H1 (cell line): ENCODE measurements around the gene SHLD2. TPM values are rescaled to one million over a fixed set of nuclear protein-coding genes. Genes with fewer than 3 reads are reported as not detected.

Experiments used
- CTCF ChIA-PET: fragments of 300-600 bp; sonication (Branson Sonifier 250); formaldehyde crosslinking; loops from one replicate; lab custom pipeline; 2021; ENCODE audit not compliant: partially characterized antibody; lab: Charles Lee
- POLR2A ChIA-PET: fragments of 300-600 bp; sonication (Branson Sonifier 250); formaldehyde crosslinking; loops from one replicate; lab custom pipeline; 2021; ENCODE audit warnings: inconsistent platforms; ENCODE audit not compliant: partially characterized antibody; lab: Charles Lee
- DNase-seq, 2 experiments: peaks; one replicate each; pipeline versions ENCODE4 v3.0.0 to v3.0.0-alpha.2; 2010 to 2022; ENCODE audit warnings: low spot score in 2 of 2, low read depth in 1 of 2, mixed read lengths in 1 of 2
- FAIRE-seq: peaks from 2 replicates; lab custom pipeline; 2011; peaks lifted over from hg19 to GRCh38; lab: Jason Lieb, UNC
- H2AFZ ChIP-seq: 2 replicates; pipeline ENCODE4 v1.8.1; 2012; ENCODE audit warnings: low read length, inconsistent platforms
- H2AK5ac ChIP-seq: 2 replicates; pipeline ENCODE4 v1.6.1; 2013; ENCODE audit warnings: low read depth, low read length
- H2BK120ac ChIP-seq: replicated peaks from 2 replicates; pipeline ENCODE3; 2013; ENCODE audit warnings: low read depth, low read length, inconsistent platforms
- H2BK12ac ChIP-seq: 2 replicates; pipeline ENCODE4 v1.6.1; 2013; ENCODE audit warnings: low read depth, low read length
- H2BK15ac ChIP-seq: 2 replicates; pipeline ENCODE4 v1.6.1; 2013; ENCODE audit warnings: low read length
- H2BK20ac ChIP-seq: 2 replicates; pipeline ENCODE4 v1.6.1; 2013; ENCODE audit warnings: low read length
- H2BK5ac ChIP-seq: 2 replicates; pipeline ENCODE4 v1.6.1; 2013; ENCODE audit warnings: low read depth, low read length
- H3K14ac ChIP-seq: 2 replicates; pipeline ENCODE4 v1.6.1; 2013; ENCODE audit warnings: inconsistent platforms; ENCODE audit not compliant: insufficient read length
- H3K18ac ChIP-seq: 2 replicates; pipeline ENCODE4 v1.6.1; 2013; ENCODE audit warnings: low read length; ENCODE audit errors: extremely low read depth
- H3K23ac ChIP-seq: 2 replicates; pipeline ENCODE4 v1.6.1; 2013; ENCODE audit warnings: inconsistent platforms; ENCODE audit not compliant: insufficient read length
- H3K23me2 ChIP-seq: 2 replicates; pipeline ENCODE4 v1.6.1; 2013; ENCODE audit warnings: low read depth, low read length
- H3K27ac ChIP-seq: 2 replicates; pipeline ENCODE4 v1.6.1; 2011; ENCODE audit warnings: low read depth, low read length, inconsistent platforms
- H3K27me3 ChIP-seq, 4 experiments: replicated peaks in 1 of 4; 1 replicate in 1 of 4; 2 replicates in 3 of 4; pipeline versions ENCODE4 v1.6.1 to v1.8.1; 2011 to 2013; ENCODE audit warnings: low read length in 3 of 4, mild to moderate bottlenecking in 3 of 4, inconsistent platforms in 2 of 4, mixed read lengths in 2 of 4, moderate library complexity in 1 of 4; ENCODE audit not compliant: control insufficient read depth in 3 of 4, insufficient read depth in 3 of 4; ENCODE audit errors: extremely low read depth in 1 of 4
- H3K36me3 ChIP-seq, 4 experiments: 2 replicates each; pipeline versions ENCODE4 v1.6.1 to v1.8.1; 2011 to 2013; ENCODE audit warnings: mild to moderate bottlenecking in 4 of 4, low read length in 3 of 4, moderate library complexity in 2 of 4, control low read depth in 1 of 4, inconsistent platforms in 1 of 4; ENCODE audit not compliant: insufficient read depth in 4 of 4, control insufficient read depth in 2 of 4
- H3K4ac ChIP-seq: replicated peaks from 2 replicates; pipeline ENCODE3; 2013; ENCODE audit warnings: low read length, low read depth, mixed read lengths, inconsistent platforms; ENCODE audit not compliant: insufficient read length
- H3K4me1 ChIP-seq, 4 experiments: replicated peaks in 1 of 4; 1 replicate in 1 of 4; 2 replicates in 3 of 4; pipeline versions ENCODE4 v1.6.1 to v1.8.1; 2011 to 2013; ENCODE audit warnings: low read length in 3 of 4, inconsistent platforms in 2 of 4, mixed read lengths in 1 of 4; ENCODE audit not compliant: insufficient read depth in 4 of 4, control insufficient read depth in 3 of 4
- H3K4me2 ChIP-seq, 2 experiments: 2 replicates each; pipeline versions ENCODE4 v1.6.1 to v1.8.1; 2011 to 2013; ENCODE audit warnings: low read depth in 2 of 2, low read length in 2 of 2, control low read depth in 1 of 2, inconsistent platforms in 1 of 2, mild to moderate bottlenecking in 1 of 2; ENCODE audit not compliant: insufficient read depth in 1 of 2
- H3K4me3 ChIP-seq, 4 experiments: fragments of 200-600, 300-600 bp in 1 of 4; sonication (generic), shearing (Covaris generic), sonication (Bioruptor Twin) in 1 of 4; 2 replicates each; pipeline versions ENCODE4 v1.5.1 to v1.8.1; 2011 to 2016; ENCODE audit warnings: low read length in 4 of 4, low read depth in 3 of 4, control low read depth in 2 of 4, inconsistent platforms in 2 of 4, mild to moderate bottlenecking in 2 of 4, mixed read lengths in 1 of 4, moderate library complexity in 1 of 4; ENCODE audit not compliant: insufficient read depth in 2 of 4; ENCODE audit errors: extremely low read depth in 1 of 4
- H3K56ac ChIP-seq: replicated peaks from 2 replicates; pipeline ENCODE3; 2013; ENCODE audit warnings: low read depth, mild to moderate bottlenecking, mixed read lengths, low read length, inconsistent platforms; ENCODE audit not compliant: insufficient read length
- H3K79me1 ChIP-seq: 2 replicates; pipeline ENCODE4 v1.6.1; 2013; ENCODE audit warnings: low read depth, low read length, control low read depth
- H3K79me2 ChIP-seq, 2 experiments: 2 replicates each; pipeline versions ENCODE4 v1.6.1 to v1.8.1; 2012 to 2013; ENCODE audit warnings: low read length in 2 of 2, mild to moderate bottlenecking in 2 of 2, inconsistent platforms in 1 of 2; ENCODE audit not compliant: insufficient read depth in 2 of 2, control insufficient read depth in 1 of 2
- H3K9ac ChIP-seq, 4 experiments: replicated peaks in 1 of 4; 1 replicate in 1 of 4; 2 replicates in 3 of 4; pipeline versions ENCODE4 v1.6.1 to v1.8.1; 2011 to 2013; ENCODE audit warnings: low read depth in 3 of 4, low read length in 3 of 4, control low read depth in 2 of 4, mild to moderate bottlenecking in 2 of 4, moderate library complexity in 2 of 4, inconsistent platforms in 1 of 4; ENCODE audit errors: extremely low read depth in 1 of 4
- H3K9me3 ChIP-seq, 2 experiments: 2 replicates each; pipeline versions ENCODE4 v1.6.1 to v1.8.1; 2012 to 2013; ENCODE audit warnings: mild to moderate bottlenecking in 2 of 2, moderate library complexity in 2 of 2, control low read depth in 1 of 2, inconsistent platforms in 1 of 2, low read depth in 1 of 2, low read length in 1 of 2, mixed read lengths in 1 of 2; ENCODE audit not compliant: insufficient read depth in 2 of 2
- H4K20me1 ChIP-seq, 2 experiments: replicated peaks in 1 of 2; 2 replicates each; pipeline versions ENCODE3 to v1.8.1; 2011 to 2013; ENCODE audit warnings: inconsistent platforms in 2 of 2, low read length in 2 of 2, mild to moderate bottlenecking in 1 of 2; ENCODE audit not compliant: insufficient read depth in 2 of 2, control insufficient read depth in 1 of 2
- H4K5ac ChIP-seq: 2 replicates; pipeline ENCODE4 v1.6.1; 2013; ENCODE audit warnings: low read length, low read depth, mixed read lengths, inconsistent platforms; ENCODE audit not compliant: insufficient read length
- H4K8ac ChIP-seq: 2 replicates; pipeline ENCODE4 v1.8.0; 2013; ENCODE audit warnings: mild to moderate bottlenecking, moderate library complexity, low read length, inconsistent platforms; ENCODE audit not compliant: insufficient read depth; ENCODE audit errors: extremely low read depth
- H4K91ac ChIP-seq: replicated peaks from 2 replicates; pipeline ENCODE3; 2013; ENCODE audit warnings: low read length, mixed read lengths, inconsistent platforms; ENCODE audit not compliant: insufficient read length
- CHD1 ChIP-seq: IDR thresholded peaks from 2 replicates; pipeline ENCODE4 v1.6.1; 2012; ENCODE audit warnings: low read depth, low read length, improper control_type of control experiment
- EGR1 ChIP-seq: IDR thresholded peaks from 2 replicates; pipeline ENCODE4 v1.6.1; 2011; ENCODE audit warnings: low read depth, low read length, borderline replicate concordance
- JUN ChIP-seq: IDR thresholded peaks from 2 replicates; pipeline ENCODE4 v1.6.1; 2011; ENCODE audit warnings: low read depth, mild to moderate bottlenecking, improper control_type of control experiment, low read length
- MAFK ChIP-seq: IDR thresholded peaks from 2 replicates; pipeline ENCODE4 v1.6.1; 2012; ENCODE audit warnings: low read depth, mild to moderate bottlenecking, improper control_type of control experiment, low read length
- POU5F1 ChIP-seq: IDR thresholded peaks from 2 replicates; pipeline ENCODE4 v1.6.1; 2011; ENCODE audit warnings: low read depth, mild to moderate bottlenecking, low read length, moderate library complexity
- RAD21 ChIP-seq, 2 experiments: IDR thresholded peaks in 1 of 2; conservative IDR thresholded peaks in 1 of 2; 2 replicates each; pipeline ENCODE4 v1.6.1; 2011; ENCODE audit warnings: low read depth in 2 of 2, low read length in 2 of 2, improper control_type of control experiment in 1 of 2, inconsistent platforms in 1 of 2, mild to moderate bottlenecking in 1 of 2, moderate library complexity in 1 of 2
- SP1 ChIP-seq: IDR thresholded peaks from 2 replicates; pipeline ENCODE4 v1.6.1; 2011; ENCODE audit warnings: low read depth, low read length
- TAF1 ChIP-seq: IDR thresholded peaks from 2 replicates; pipeline ENCODE4 v1.6.1; 2011; ENCODE audit warnings: mild to moderate bottlenecking, low read depth, low read length
- WGBS, 2 experiments: shearing (Covaris generic) in 1 of 2; methylation state at CpG; one replicate each; pipeline versions ENCODE4 v1.1.6 to v1.1.7; 2013 to 2015; ENCODE audit warnings: low lambda C conversion rate in 2 of 2, mixed read lengths in 2 of 2, inconsistent platforms in 1 of 2, low coverage in 1 of 2, missing lambda C conversion rate in 1 of 2; ENCODE audit not compliant: insufficient replicate concordance in 2 of 2, insufficient coverage in 1 of 2, insufficient read length in 1 of 2; ENCODE audit errors: extremely low coverage in 1 of 2, missing lambda C conversion rate in 1 of 2; 5-methylcytosine and 5-hydroxymethylcytosine counted together
- polyA plus RNA-seq, 7 experiments: library from polyadenylated mRNA; depleted of rRNA in 3 of 7; stranded (reverse) in 5 of 7; unstranded in 2 of 7; fragments of >200 nt in 5 of 7; fragments of 200-250 nt in 2 of 7; gene quantifications; 1 replicate in 5 of 7; 2 replicates in 1 of 7; 4 replicates in 1 of 7; pipeline versions ENCODE4 v1.2.1 to v1.2.3, GENCODE V29; 2011 to 2013; ENCODE audit warnings: missing spikeins in 2 of 7, mixed read lengths in 2 of 7
- total RNA-seq: library from RNA; stranded (reverse); fragmentation: NEBNext Ultra II Directional; extraction: Animal tissue kit (Norgen Biotek cat#: 25700); gene quantifications from 2 replicates; pipeline ENCODE4 v1.2.1, GENCODE V29; 2021

The SHLD2 gene
- total and polyA plus RNA-seq, 2 of the 8 experiments (the other 6 are each of a cell fraction or from before 2014, with no cell fraction given), result 7.9 to 32.4 TPM

- Histone ChIP-seq H3K23ac (no peak overlapping the region), H3K4me3 (no peak overlapping the region), H3K79me2 (no peaks in the 10 kb centered on the region), H4K8ac (no peak overlapping the region), H3K14ac (no peak overlapping the region), H2AFZ (no peak overlapping the region), H3K27me3 (no peaks in the 10 kb centered on the region), H3K4me1 (no peaks in the 10 kb centered on the region), H2BK5ac (no peak overlapping the region), H3K56ac (no peak overlapping the region), H3K36me3 (peaks cover 0 to 4% (median 1%) of the 10 kb centered on the region in 4 experiments; a peak in 2 of 8 replicates), H3K79me1 (no peaks in the 10 kb centered on the region), H2AK5ac (no peak overlapping the region), H2BK120ac (no peak overlapping the region), H4K20me1 (no peaks in the 10 kb centered on the region), H3K23me2 (no peaks in the 10 kb centered on the region), H2BK12ac (no peak overlapping the region), H3K4me2 (no peak overlapping the region), H3K4ac (no peak overlapping the region), H3K9ac (no peak overlapping the region), H3K9me3 (no peaks in the 10 kb centered on the region), H3K27ac (no peak overlapping the region), H4K5ac (no peak overlapping the region), H4K91ac (no peak overlapping the region), H3K18ac (no peak overlapping the region), H2BK15ac (no peak overlapping the region), H2BK20ac (no peak overlapping the region)
- 87% methylated on average over 6 of the region's 6 CpGs; no CpG with 5 or more reads in 1 of the 2 experiments for WGBS, 2 experiments
- POLR2A ChIA-PET, result no interaction called here
- no peak for FAIRE-seq
- no peak for DNase-seq
- CTCF ChIA-PET, result interaction anchor here (1.4 to 2.3 kb wide), 4 partner anchors 9 to 106 kb away, joined by 3 to 9 read pairs (median 4); no protein-coding TSS in a partner anchor
- TF ChIP-seq JUN, result no peak
- no peak for TF ChIP-seq EGR1
- no peak for TF ChIP-seq RAD21 (IDR thresholded peaks at IDR 0.05 in 1 of 2, conservative IDR thresholded peaks at IDR 0.05 in 1 of 2; ENCODE audit: low read depth in 2 of 2, low read length in 2 of 2)
- no peak for TF ChIP-seq POU5F1
- TF ChIP-seq SP1, result no peak
- no peak for TF ChIP-seq TAF1
- no peak for TF ChIP-seq MAFK
- no peak for TF ChIP-seq CHD1
These were observed 49.5 kb upstream of the SHLD2 start for GRCh38 chr10:87045434-87045938.
